DMS 273 (cell line): Measurements from ENCODE around the gene ZNF549.
A peak's percentile ranks its signal among the peaks of the same experiment; 100 is the strongest.

Experiments used
- DNase-seq: peaks from one replicate; lab custom pipeline; 2025; ENCODE audit not compliant: unreplicated experiment; lab: John Stamatoyannopoulos, UW

Gene ZNF549

DNA sequence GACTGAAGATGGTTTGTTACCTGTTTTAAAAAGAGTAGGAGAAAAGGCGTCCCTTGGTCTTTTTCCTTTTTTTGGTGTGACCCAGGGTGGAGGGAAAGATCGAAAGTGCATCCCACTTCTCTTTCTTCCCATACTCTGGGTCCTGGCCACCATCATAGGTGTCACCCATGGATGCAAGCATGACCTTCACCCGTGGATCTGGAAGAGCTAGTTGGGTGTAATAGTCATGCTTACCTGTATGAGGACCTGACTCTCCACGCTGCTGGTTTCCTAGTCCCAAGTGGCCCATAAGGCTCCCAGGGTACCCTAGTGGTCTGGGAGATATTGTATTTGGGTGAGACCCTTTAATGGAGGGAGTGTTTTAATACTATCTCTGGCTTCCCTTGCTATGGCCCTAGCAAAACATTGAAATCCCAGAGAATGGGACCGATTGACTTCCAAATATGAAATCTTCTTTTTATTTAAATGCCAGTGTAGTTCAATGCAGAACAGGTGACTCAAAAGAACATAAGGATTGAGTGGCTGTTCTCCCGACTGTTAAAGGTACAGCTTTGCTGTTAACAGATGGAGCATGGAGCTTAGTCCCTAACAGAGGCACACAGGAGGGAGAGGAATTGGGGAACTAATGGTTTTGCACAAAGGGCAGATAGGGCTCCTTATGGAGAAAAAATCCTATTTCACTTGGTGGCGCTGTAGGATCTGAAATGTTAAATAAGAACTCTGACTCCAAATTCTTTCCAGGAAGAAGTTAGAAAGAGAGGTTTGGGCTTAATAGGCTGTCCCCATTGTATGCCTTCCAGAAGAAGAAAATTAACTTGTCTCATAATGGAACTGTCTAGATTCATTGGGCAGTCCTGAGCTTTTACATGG is 39.5 kb downstream of the ZNF549 start:
- DNase-seq, result peak; percentile 63

- DNase-seq, result no peak
Measured at GRCh38 chr19:57570707-57571106, 43.6 kb downstream of the ZNF549 start.

DNA sequence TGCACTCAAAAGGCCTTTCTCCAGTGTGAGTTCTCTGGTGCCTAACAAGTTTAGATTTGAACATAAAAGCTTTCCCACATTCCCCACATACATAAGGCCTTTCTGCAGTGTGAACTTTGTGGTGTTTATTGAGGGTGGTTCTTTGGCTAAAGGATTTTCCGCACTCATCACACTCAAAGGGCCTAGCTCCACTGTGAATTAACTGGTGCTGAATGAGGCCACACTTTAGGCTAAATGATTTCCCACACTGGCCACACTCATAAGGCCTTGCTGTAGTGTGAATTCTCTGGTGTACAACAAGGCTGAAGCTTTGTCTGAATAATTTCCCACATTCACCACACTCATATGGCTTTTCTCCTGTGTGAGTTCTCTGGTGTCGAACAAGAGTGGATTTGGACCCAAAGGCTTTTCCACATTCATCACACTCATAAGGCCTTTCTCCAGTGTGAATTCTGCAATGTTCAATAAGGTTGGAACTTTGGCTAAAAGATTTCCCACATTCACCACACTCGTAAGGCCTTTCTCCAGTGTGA is 45.3 kb downstream of the ZNF549 start:
- no peak for DNase-seq

GRCh38 chr19:57576661-57577060 is 49.5 kb downstream of the ZNF549 start:
- DNase-seq, result no peak

- DNase-seq, result peak; percentile 99
Measured at GRCh38 chr19:57578487-57579205, 51.5 kb downstream of the ZNF549 start, which contains the start of gene ZNF416. Gene ZNF416 (minus strand): TSS chr19:57578911. CDS start chr19:57578704, 207 bp downstream.

- DNase-seq, result no peak
Measured at GRCh38 chr19:57583104-57583520, 56.0 kb downstream of the ZNF549 start.

GRCh38 chr19:57583521-57584416 is 56.6 kb downstream of the ZNF549 start, which contains the start of gene ZIK1:
Gene ZIK1 (plus strand): TSS chr19:57584145. CDS start chr19:57584357, 212 bp downstream.
- peak; percentile 96 for DNase-seq

- DNase-seq, result no peak
Measured at GRCh38 chr19:57587529-57587928, 60.4 kb downstream of the ZNF549 start.

- no peak for DNase-seq
Measured at GRCh38 chr19:57599377-57599760, 72.2 kb downstream of the ZNF549 start.

- DNase-seq, result peak; percentile 98
Measured at GRCh38 chr19:57599761-57600383, 72.7 kb downstream of the ZNF549 start, which contains the start of gene ZNF530. Gene ZNF530 (plus strand): TSS chr19:57599885. CDS start chr19:57604346, 4,461 bp downstream.

DNA sequence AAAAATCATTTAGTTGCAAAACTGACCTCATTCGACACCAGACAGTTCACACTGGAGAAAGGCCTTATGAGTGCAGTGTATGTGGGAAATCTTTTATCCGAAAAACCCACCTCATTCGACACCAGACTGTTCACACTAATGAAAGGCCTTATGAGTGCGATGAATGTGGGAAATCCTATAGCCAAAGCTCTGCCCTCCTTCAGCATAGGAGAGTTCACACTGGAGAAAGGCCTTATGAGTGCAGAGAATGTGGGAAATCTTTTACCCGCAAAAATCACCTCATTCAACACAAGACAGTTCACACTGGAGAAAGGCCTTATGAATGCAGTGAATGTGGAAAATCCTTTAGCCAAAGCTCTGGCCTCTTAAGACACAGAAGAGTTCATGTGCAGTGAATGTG is 79.8 kb downstream of the ZNF549 start:
- no peak for DNase-seq
